MM.1S (cell line): ENCODE measurements around the gene ESR2.

Experiments
- DNase-seq: peaks from one replicate; pipeline ENCODE4 v3.0.0-alpha.2; 2015
- H2AFZ ChIP-seq: fragments of 300-600 bp; sonication (generic); 2 replicates; pipeline ENCODE4 v1.6.0; 2016; ENCODE audit warnings: antibody characterized with exemption, low read length
- H3F3A ChIP-seq: fragments of 300-600 bp; sonication (generic); 2 replicates; pipeline ENCODE4 v1.6.1; 2016; ENCODE audit warnings: mild to moderate bottlenecking, antibody characterized with exemption, low read length, moderate library complexity, mixed read lengths; ENCODE audit not compliant: insufficient read depth
- H3K27ac ChIP-seq: fragments of 300-600 bp; sonication (generic); 2 replicates; pipeline ENCODE4 v1.5.1; 2016; ENCODE audit warnings: mild to moderate bottlenecking, low read length
- H3K27me3 ChIP-seq: fragments of 300-600 bp; sonication (generic); replicated peaks from 2 replicates; pipeline ENCODE4 v1.6.0; 2016; ENCODE audit warnings: low read length; ENCODE audit not compliant: insufficient read depth
- H3K36me3 ChIP-seq: fragments of 300-600 bp; sonication (generic); replicated peaks from 2 replicates; pipeline ENCODE4 v1.6.1; 2016; ENCODE audit warnings: mild to moderate bottlenecking, low read length, mixed read lengths; ENCODE audit not compliant: insufficient read depth
- H3K4me1 ChIP-seq: fragments of 300-600 bp; sonication (generic); 2 replicates; pipeline ENCODE4 v1.6.1; 2016; ENCODE audit warnings: low read length, mixed read lengths
- H3K4me2 ChIP-seq: fragments of 300-600 bp; sonication (generic); 2 replicates; pipeline ENCODE4 v1.6.0; 2016; ENCODE audit warnings: low read depth, low read length
- H3K4me3 ChIP-seq: fragments of 300-600 bp; sonication (generic); 2 replicates; pipeline ENCODE4 v1.5.1; 2016; ENCODE audit warnings: low read length, mixed read lengths
- H3K79me2 ChIP-seq: fragments of 300-600 bp; sonication (generic); 2 replicates; pipeline ENCODE4 v1.6.1; 2016; ENCODE audit warnings: mixed run types, low read length, mixed read lengths
- H3K9ac ChIP-seq: fragments of 300-600 bp; sonication (generic); 2 replicates; pipeline ENCODE4 v1.6.1; 2016; ENCODE audit warnings: low read length, mixed read lengths
- H3K9me2 ChIP-seq: fragments of 300-600 bp; sonication (generic); replicated peaks from 2 replicates; pipeline ENCODE4 v1.6.1; 2016; ENCODE audit warnings: mild to moderate bottlenecking, low read length, mixed read lengths; ENCODE audit not compliant: insufficient read depth
- H3K9me3 ChIP-seq: fragments of 300-600 bp; sonication (generic); replicated peaks from 2 replicates; pipeline ENCODE4 v1.6.1; 2016; ENCODE audit warnings: mild to moderate bottlenecking, low read length, mixed read lengths; ENCODE audit not compliant: insufficient read depth
- H4K20me1 ChIP-seq: fragments of 300-600 bp; sonication (generic); 2 replicates; pipeline ENCODE4 v1.6.1; 2016; ENCODE audit warnings: mild to moderate bottlenecking, low read length, moderate library complexity, mixed read lengths; ENCODE audit not compliant: insufficient read depth
- EZH2 ChIP-seq: fragments of 300-600 bp; sonication (generic); optimal IDR thresholded peaks from 2 replicates; pipeline ENCODE3; 2017; ENCODE audit warnings: low read depth, mild to moderate bottlenecking, antibody characterized with exemption, low read length, mixed read lengths
- EZH2phosphoT487 ChIP-seq: fragments of 300-600 bp; sonication (generic); IDR thresholded peaks from 2 replicates; pipeline ENCODE4 v1.6.1; 2018; ENCODE audit warnings: antibody characterized with exemption, low read length
- TF ChIP-seq, protein P1 (sequence below): fragments of 300-600 bp; sonication (generic); IDR thresholded peaks from 2 replicates; pipeline ENCODE4 v1.5.1; 2016; ENCODE audit warnings: antibody characterized with exemption, low read length, mixed read lengths

The ESR2 gene

DNA sequence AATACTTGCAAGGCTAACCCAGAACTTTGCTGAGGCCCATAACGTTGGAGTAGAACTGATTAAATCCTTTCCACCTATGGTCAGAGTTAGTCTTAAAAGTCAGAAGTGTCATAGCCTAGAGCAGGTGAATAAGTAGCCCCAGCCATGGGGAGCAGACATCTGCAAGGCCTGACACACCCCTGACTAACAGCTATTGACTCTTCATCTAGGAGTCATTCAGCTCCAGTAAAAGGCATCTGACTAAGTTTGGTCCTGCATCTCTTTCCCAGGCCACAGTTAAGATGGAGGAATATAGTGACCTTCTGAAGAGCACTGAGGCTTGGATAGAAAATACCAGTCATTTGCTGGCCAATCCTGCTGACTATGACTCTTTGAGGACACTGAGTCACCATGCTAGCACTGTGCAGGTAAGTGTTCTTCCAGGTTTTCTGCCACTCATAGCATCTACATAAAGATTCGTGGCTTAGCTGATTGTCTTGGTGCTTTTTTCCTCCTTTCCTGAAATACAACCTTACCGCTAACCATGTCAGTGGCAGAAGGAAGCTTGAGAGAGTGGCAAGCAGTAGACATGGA lies 212.9 kb downstream of the ESR2 start:
- Histone ChIP-seq H3K4me3 (no peak overlapping the region), H3K27me3 (no peaks in the 10 kb centered on the region), H3K4me1 (no peaks in the 10 kb centered on the region), H3F3A (no peaks in the 10 kb centered on the region), H3K4me2 (no peak overlapping the region), H2AFZ (no peak overlapping the region), H3K9ac (no peak overlapping the region), H3K36me3 (no peaks in the 10 kb centered on the region), H3K9me3 (no peaks in the 10 kb centered on the region), H4K20me1 (no peaks in the 10 kb centered on the region), H3K79me2 (no peaks in the 10 kb centered on the region), H3K9me2 (no peaks in the 10 kb centered on the region), H3K27ac (no peak overlapping the region)
- DNase-seq = no peak
- TF ChIP-seq, protein P1, sequence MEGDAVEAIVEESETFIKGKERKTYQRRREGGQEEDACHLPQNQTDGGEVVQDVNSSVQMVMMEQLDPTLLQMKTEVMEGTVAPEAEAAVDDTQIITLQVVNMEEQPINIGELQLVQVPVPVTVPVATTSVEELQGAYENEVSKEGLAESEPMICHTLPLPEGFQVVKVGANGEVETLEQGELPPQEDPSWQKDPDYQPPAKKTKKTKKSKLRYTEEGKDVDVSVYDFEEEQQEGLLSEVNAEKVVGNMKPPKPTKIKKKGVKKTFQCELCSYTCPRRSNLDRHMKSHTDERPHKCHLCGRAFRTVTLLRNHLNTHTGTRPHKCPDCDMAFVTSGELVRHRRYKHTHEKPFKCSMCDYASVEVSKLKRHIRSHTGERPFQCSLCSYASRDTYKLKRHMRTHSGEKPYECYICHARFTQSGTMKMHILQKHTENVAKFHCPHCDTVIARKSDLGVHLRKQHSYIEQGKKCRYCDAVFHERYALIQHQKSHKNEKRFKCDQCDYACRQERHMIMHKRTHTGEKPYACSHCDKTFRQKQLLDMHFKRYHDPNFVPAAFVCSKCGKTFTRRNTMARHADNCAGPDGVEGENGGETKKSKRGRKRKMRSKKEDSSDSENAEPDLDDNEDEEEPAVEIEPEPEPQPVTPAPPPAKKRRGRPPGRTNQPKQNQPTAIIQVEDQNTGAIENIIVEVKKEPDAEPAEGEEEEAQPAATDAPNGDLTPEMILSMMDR = no peak
- no peak for TF ChIP-seq EZH2phosphoT487
- no peak for TF ChIP-seq EZH2

DNA sequence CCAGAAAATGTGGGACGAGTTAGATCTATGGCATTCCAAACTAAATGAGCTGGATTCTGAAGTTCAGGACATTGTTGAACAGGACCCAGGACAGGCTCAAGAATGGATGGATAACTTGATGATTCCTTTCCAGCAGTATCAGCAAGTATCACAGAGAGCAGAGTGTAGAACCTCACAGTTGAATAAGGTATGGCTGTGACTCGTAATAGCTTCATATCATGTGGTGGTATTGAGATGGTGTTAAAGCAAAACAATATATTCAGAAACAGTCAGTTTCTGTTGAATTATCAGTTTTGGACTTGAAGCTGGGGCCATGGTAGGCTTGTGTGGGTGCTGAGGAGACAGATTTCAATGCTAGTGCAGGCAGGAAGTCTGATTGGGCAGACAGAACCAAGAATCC lies 213.7 kb downstream of the ESR2 start:
- H3K27me3 ChIP-seq = no peaks in the 10 kb centered on the region
- TF ChIP-seq EZH2 (no peak), EZH2phosphoT487 (no peak)
- TF ChIP-seq, protein P1 = no peak
- H4K20me1 ChIP-seq = no peaks in the 10 kb centered on the region

DNA sequence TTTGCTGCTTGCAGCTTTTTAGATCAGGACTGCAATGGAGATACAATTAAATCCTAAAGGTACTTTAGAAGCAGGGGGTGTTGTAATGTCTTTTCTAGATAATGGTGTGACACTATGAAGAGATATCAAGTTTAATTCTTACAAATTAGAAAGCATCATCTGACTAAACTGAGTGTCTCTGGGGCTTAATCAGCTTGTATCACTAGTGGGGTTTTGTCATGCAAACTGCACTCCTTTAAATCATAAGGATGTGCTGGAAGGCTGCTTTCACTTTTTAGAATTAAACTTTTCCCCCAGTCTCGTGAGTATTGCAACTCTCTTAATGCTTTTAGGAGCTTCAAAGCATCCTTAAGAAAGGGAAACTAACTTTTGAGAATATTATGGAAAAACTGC lies 218.6 kb downstream of the ESR2 start:
- H3K4me1 ChIP-seq = no peaks in the 10 kb centered on the region
- H3K9ac ChIP-seq = no peak overlapping the region
- H3K4me3 ChIP-seq = no peak overlapping the region
- H4K20me1 ChIP-seq = no peaks in the 10 kb centered on the region
- no peaks in the 10 kb centered on the region for H3F3A ChIP-seq
- TF ChIP-seq, protein P1 = no peak
- no peak for TF ChIP-seq EZH2
- no peak for TF ChIP-seq EZH2phosphoT487
- H3K79me2 ChIP-seq = no peaks in the 10 kb centered on the region
- no peak overlapping the region for H2AFZ ChIP-seq
- no peaks in the 10 kb centered on the region for H3K27me3 ChIP-seq
- H3K27ac ChIP-seq = no peak overlapping the region
- no peak for DNase-seq
- no peaks in the 10 kb centered on the region for H3K9me2 ChIP-seq
- H3K9me3 ChIP-seq = no peaks in the 10 kb centered on the region
- no peaks in the 10 kb centered on the region for H3K36me3 ChIP-seq
- no peak overlapping the region for H3K4me2 ChIP-seq

More for the DNA sequence above, 213.7 kb downstream of the ESR2 start:
- Histone ChIP-seq H3K9ac (no peak overlapping the region), H3K27ac (no peak overlapping the region), H3K4me3 (no peak overlapping the region), H3K9me3 (no peaks in the 10 kb centered on the region), H3K9me2 (no peaks in the 10 kb centered on the region), H3K4me1 (no peaks in the 10 kb centered on the region), H3K36me3 (no peaks in the 10 kb centered on the region), H3F3A (no peaks in the 10 kb centered on the region), H2AFZ (no peak overlapping the region), H3K79me2 (no peaks in the 10 kb centered on the region), H3K4me2 (no peak overlapping the region)
- no peak for DNase-seq
